Left lung (tissue), 10 donors: ENCODE data around the gene CCDC124. TPM values are rescaled to one million over a fixed set of nuclear protein-coding genes. Genes with fewer than 3 reads are reported as not detected.

Experiments
- ATAC-seq: fragments of 200-7000 bp; cut with Tn5 transposase; one replicate; pipeline ENCODE4 v1.9.1; 2020; ENCODE audit warnings: moderate library complexity
- DNase-seq, 4 donors: peaks; one replicate each; pipeline ENCODE4 v3.0.0-alpha.2; 2013 to 2020
- H3K27ac ChIP-seq, 2 donors: fragments of 200-600 bp; sonication (generic) in 1 of 2; one replicate each; pipeline versions ENCODE4 v1.5.0 to v1.8.0; 2020 to 2021
- H3K27me3 ChIP-seq, 2 donors: fragments of 200-600 bp; sonication (generic) in 1 of 2; one replicate each; pipeline versions ENCODE4 v1.5.0 to v1.8.0; 2020 to 2021
- H3K36me3 ChIP-seq, 2 donors: fragments of 200-600 bp; sonication (generic) in 1 of 2; one replicate each; pipeline versions ENCODE4 v1.5.0 to v1.8.0; 2020 to 2021
- H3K4me1 ChIP-seq, 2 donors: fragments of 200-600 bp; one replicate each; pipeline ENCODE4 v1.8.0; 2021
- H3K4me3 ChIP-seq, 2 donors: fragments of 200-600 bp; sonication (generic) in 1 of 2; one replicate each; pipeline versions ENCODE4 v1.5.0 to v1.8.0; 2020 to 2021; ENCODE audit warnings: mild to moderate bottlenecking in 1 of 2
- H3K9me3 ChIP-seq, 2 donors: fragments of 200-600 bp; sonication (generic) in 1 of 2; one replicate each; pipeline versions ENCODE4 v1.5.0 to v1.8.0; 2020 to 2021
- intact Hi-C, 2 donors: fragments of 100-400 bp; cut with DNase I; formaldehyde crosslinking; loops; one replicate each; pipeline versions ENCODE4 v1.11.2 to v1.14.2; 2022
- polyA plus RNA-seq, 6 donors: library from polyadenylated mRNA; unstranded; fragments of 120-200 nt; gene quantifications; one replicate each; pipeline ENCODE4 v1.2.1, GENCODE V29; 2013; ENCODE audit not compliant: insufficient read length in 6 of 6
- total RNA-seq, 2 donors: library from RNA; stranded (reverse); fragmentation: NEBNext Ultra II Directional; extraction: Animal tissue kit (Norgen Biotek cat#: 25700); gene quantifications; one replicate each; pipeline ENCODE4 v1.2.1, GENCODE V29; 2021
- TF ChIP-seq, protein P1 (sequence below), 2 donors: fragments of 200-600 bp; sonication (generic) in 1 of 2; IDR thresholded peaks; one replicate each; pipeline versions ENCODE4 v1.5.0 to v1.8.0; 2021; ENCODE audit warnings: antibody characterized with exemption in 2 of 2
- donor health status: DM: no; HTN: yes; CAD: no.
- donor health status: DM: no; HTN: no; CAD: no.

Gene CCDC124
- total and polyA plus RNA-seq, 8 donors: 42.0 to 75.7 (median 55.8) TPM

DNA sequence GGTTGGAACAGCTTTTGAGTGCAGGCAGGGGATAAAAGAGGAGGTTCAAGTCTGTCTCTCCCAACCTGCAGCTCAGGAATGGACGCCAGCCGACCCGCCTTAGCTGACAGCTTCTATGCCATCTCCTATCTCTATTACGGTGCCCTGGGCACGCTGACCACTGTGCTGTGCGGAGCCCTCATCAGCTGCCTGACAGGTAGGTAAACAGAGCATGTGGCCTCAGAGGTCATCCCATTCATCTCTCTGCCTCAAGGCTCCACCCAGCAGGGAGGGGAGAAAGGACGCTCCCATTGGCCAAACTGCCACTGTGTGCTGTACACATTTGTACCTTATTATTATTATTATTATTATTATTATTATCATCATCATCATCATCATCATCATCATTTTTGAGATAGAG lies 44.6 kb upstream of the CCDC124 start:
- ATAC-seq: no peak
- no peak overlapping the region for H3K27ac ChIP-seq
- intact Hi-C loops: no loop called here

DNA sequence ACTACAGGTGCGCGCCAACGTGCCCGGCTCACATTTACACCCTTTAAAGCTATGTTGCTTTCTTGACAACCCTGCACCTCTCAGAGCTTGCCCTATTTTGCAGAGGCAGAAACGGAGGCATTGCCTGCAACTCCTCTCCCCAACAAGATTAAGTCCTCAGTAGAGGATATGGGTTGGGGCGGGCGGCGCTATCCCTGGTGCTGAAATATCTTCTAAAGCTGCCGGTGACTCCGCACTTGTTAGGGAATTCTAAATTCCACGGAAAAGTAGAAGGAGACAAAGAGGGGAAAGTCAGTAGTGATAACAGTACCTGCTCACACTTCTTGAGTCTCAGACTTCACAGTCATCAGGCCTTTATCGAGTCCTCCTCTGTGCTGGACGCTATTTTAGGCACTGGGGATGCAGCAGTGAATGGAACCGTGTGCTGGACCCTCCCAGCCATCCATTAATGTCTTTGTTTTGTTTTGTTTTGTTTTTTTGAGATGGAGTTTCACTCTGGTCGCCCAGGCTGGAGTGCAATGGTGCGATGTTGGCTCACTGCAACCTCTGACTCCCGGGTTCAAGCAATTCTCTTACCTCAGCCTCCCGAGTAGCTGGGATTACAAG lies 43.1 kb upstream of the CCDC124 start:
- Histone ChIP-seq H3K4me3 (no peak overlapping the region), H3K4me1 (no peaks in the 10 kb centered on the region), H3K27me3 (peaks cover 0 to 58% of the 10 kb centered on the region in 2 donors), H3K36me3 (no peaks in the 10 kb centered on the region), H3K9me3 (no peaks in the 10 kb centered on the region), H3K27ac (no peak overlapping the region)
- TF ChIP-seq, protein P1, sequence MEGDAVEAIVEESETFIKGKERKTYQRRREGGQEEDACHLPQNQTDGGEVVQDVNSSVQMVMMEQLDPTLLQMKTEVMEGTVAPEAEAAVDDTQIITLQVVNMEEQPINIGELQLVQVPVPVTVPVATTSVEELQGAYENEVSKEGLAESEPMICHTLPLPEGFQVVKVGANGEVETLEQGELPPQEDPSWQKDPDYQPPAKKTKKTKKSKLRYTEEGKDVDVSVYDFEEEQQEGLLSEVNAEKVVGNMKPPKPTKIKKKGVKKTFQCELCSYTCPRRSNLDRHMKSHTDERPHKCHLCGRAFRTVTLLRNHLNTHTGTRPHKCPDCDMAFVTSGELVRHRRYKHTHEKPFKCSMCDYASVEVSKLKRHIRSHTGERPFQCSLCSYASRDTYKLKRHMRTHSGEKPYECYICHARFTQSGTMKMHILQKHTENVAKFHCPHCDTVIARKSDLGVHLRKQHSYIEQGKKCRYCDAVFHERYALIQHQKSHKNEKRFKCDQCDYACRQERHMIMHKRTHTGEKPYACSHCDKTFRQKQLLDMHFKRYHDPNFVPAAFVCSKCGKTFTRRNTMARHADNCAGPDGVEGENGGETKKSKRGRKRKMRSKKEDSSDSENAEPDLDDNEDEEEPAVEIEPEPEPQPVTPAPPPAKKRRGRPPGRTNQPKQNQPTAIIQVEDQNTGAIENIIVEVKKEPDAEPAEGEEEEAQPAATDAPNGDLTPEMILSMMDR (IDR thresholded peaks at IDR 0.05): no peak
- intact Hi-C loops: no loop called here
- DNase-seq: peak in 3 of 4 donors; percentile 34 to 45 (median 35)
- peak; percentile 77 for ATAC-seq

More for the DNA sequence above, 44.6 kb upstream of the CCDC124 start:
- H3K36me3 ChIP-seq: no peaks in the 10 kb centered on the region
- no peaks in the 10 kb centered on the region for H3K9me3 ChIP-seq
- TF ChIP-seq, protein P1 (IDR thresholded peaks at IDR 0.05): no peak
- H3K4me1 ChIP-seq: no peaks in the 10 kb centered on the region
- peaks cover 0 to 54% of the 10 kb centered on the region in 2 donors for H3K27me3 ChIP-seq
- no peak for DNase-seq
- H3K4me3 ChIP-seq: no peak overlapping the region

DNA sequence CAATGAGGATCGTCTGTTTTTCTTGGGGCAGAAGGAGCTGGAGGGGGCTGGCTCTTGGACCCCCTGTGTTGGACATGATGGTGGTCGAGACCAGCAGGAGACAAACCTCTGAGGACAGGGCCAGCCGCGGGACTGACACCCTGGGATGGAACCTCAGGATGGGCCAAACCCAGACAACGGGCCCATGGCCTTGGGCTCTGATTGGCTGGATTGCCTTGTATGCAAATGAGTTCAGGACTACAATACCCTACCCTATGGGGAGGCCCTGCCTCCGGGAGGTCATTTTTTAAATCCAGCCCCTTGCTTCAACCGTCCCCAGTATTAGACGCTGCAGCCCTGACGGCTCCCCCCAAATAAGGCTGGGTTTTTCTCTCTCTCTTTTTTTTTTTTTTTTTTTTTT lies 39.0 kb upstream of the CCDC124 start:
- TF ChIP-seq, protein P1 (IDR thresholded peaks at IDR 0.05): no peak
- H3K4me3 ChIP-seq: no peak overlapping the region
- ATAC-seq (no peak), DNase-seq (no peak)
- intact Hi-C loops: no loop called here
- no peaks in the 10 kb centered on the region for H3K36me3 ChIP-seq
- no peak overlapping the region for H3K27ac ChIP-seq
- no peaks in the 10 kb centered on the region for H3K9me3 ChIP-seq
- H3K4me1 ChIP-seq: no peaks in the 10 kb centered on the region
- H3K27me3 ChIP-seq: peaks cover 0 to 82% of the 10 kb centered on the region in 2 donors

DNA sequence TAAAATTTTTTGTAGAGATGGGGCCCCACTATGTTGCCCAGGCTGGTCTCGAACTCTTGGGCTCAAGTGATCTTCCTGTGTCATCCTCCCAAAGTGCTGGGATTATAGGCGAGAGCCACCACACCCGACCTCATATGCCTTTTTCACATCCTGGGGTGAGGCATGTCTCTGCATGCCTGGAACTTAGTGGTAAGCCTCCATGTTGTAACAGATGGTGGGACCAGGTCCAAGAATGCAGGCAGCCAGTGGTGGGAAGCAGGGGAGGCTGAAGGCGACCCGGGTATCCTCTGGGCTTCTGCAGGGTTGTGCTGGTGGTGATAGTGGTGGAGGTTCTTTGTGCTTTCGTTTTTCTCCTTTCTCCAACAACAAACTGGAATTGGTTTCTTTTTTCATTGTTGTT lies 30.1 kb upstream of the CCDC124 start:
- intact Hi-C loops: no loop called here

DNA sequence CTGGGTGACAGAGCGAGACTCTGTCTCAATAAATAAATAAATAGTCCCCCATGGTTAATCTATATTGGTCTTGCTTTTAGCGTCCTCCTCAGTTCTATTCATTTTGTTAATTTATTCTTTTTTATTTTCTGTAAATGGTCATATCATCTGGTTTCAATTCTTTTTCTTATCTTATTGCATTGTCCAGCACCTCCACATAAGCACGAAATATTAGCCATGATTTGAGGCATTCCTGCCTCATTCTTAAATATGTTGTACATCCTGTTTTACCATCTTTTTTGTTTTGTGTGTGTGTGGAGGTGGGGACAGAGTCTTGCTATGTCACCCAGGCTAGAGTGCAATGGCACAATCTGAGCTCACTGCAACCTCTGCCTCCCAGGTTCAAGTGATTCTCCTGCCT lies 24.6 kb upstream of the CCDC124 start:
- intact Hi-C loops: no loop called here
- Histone ChIP-seq H3K4me3 (no peak overlapping the region), H3K9me3 (peaks cover 0 to 17% of the 10 kb centered on the region in 2 donors), H3K4me1 (no peaks in the 10 kb centered on the region), H3K36me3 (no peaks in the 10 kb centered on the region), H3K27ac (no peak overlapping the region), H3K27me3 (peaks cover 0 to 34% of the 10 kb centered on the region in 2 donors)
- ATAC-seq: no peak
- DNase-seq: no peak
- TF ChIP-seq, protein P1 (IDR thresholded peaks at IDR 0.05): no peak

More for the DNA sequence above, 30.1 kb upstream of the CCDC124 start:
- ATAC-seq (no peak), DNase-seq (no peak)
- no peaks in the 10 kb centered on the region for H3K4me1 ChIP-seq
- H3K27me3 ChIP-seq: peaks cover 0 to 33% of the 10 kb centered on the region in 2 donors
- no peaks in the 10 kb centered on the region for H3K36me3 ChIP-seq
- no peak overlapping the region for H3K4me3 ChIP-seq
- TF ChIP-seq, protein P1 (IDR thresholded peaks at IDR 0.05): no peak
- H3K27ac ChIP-seq: no peak overlapping the region
- H3K9me3 ChIP-seq: peaks cover 0 to 3% of the 10 kb centered on the region in 2 donors
